Stimulated activated CD4-positive, alpha-beta T cell treated with anti-CD3 and anti-CD28 coated beads, TNF-alpha, amount 100 ng/mL, for 4 hours (primary cell): ENCODE results near the gene DNAJC17.

Experiments used
- DNase-seq, 3 experiments: peaks; one replicate each; pipeline ENCODE4 v3.0.0-alpha.2; 2020; ENCODE audit warnings: low read depth in 3 of 3

DNAJC17 gene

GRCh38 chr15:40830884-40831283 lies 23.6 kb upstream of the DNAJC17 start:
- no peak for DNase-seq

GRCh38 chr15:40829115-40829514 lies 21.8 kb upstream of the DNAJC17 start:
- DNase-seq: no peak

- no peak for DNase-seq
These were observed 21.3 kb upstream of the DNAJC17 start, which contains the start of gene PPP1R14D for GRCh38 chr15:40828447-40829036. Gene PPP1R14D, minus strand, starts transcription at chr15:40828708. Its CDS starts 67 bp downstream, at chr15:40828641.

GRCh38 chr15:40826423-40827075 lies 19.3 kb upstream of the DNAJC17 start:
- DNase-seq: no peak

GRCh38 chr15:40825661-40826422 lies 18.6 kb upstream of the DNAJC17 start:
- DNase-seq: no peak

- DNase-seq: no peak
These were observed 16.5 kb upstream of the DNAJC17 start for GRCh38 chr15:40823572-40824343.

GRCh38 chr15:40821195-40821594 lies 13.9 kb upstream of the DNAJC17 start:
- DNase-seq: no peak

GRCh38 chr15:40819048-40819447 lies 11.8 kb upstream of the DNAJC17 start:
- no peak for DNase-seq

- DNase-seq: no peak
These were observed 7.9 kb upstream of the DNAJC17 start for GRCh38 chr15:40815042-40815698.

- no peak for DNase-seq
These were observed 5.6 kb upstream of the DNAJC17 start for GRCh38 chr15:40812721-40813425.

GRCh38 chr15:40808861-40809450 lies 1.7 kb upstream of the DNAJC17 start:
- DNase-seq: no peak

- no peak for DNase-seq
These were observed 702 bp upstream of the DNAJC17 start for GRCh38 chr15:40807888-40808461.

- DNase-seq: no peak
These were observed 623 bp downstream of the DNAJC17 start for GRCh38 chr15:40806672-40807027.

- no peak for DNase-seq
These were observed 3.6 kb downstream of the DNAJC17 start for GRCh38 chr15:40803688-40804087.

GRCh38 chr15:40803076-40803475 lies 4.2 kb downstream of the DNAJC17 start:
- DNase-seq: no peak

- DNase-seq: no peak
These were observed 7.8 kb downstream of the DNAJC17 start for GRCh38 chr15:40799523-40799922.

GRCh38 chr15:40796512-40796911 lies 10.8 kb downstream of the DNAJC17 start:
- DNase-seq: no peak

- no peak for DNase-seq
These were observed 11.2 kb downstream of the DNAJC17 start for GRCh38 chr15:40796041-40796440.

GRCh38 chr15:40793216-40793989 lies 13.9 kb downstream of the DNAJC17 start:
- DNase-seq: no peak
